ENCODE results near the gene TRIP12. TPM values are rescaled to one million over a fixed set of nuclear protein-coding genes. Genes with fewer than 3 reads are reported as not detected.
A peak's percentile ranks its signal among the peaks of the same experiment; 100 is the strongest.

TRIP12 gene
- total and polyA plus RNA-seq, 2 of the 13 experiments (the other 11 are each of a cell fraction or from before 2014, with no cell fraction given) = 72.1 to 153 TPM

DNA sequence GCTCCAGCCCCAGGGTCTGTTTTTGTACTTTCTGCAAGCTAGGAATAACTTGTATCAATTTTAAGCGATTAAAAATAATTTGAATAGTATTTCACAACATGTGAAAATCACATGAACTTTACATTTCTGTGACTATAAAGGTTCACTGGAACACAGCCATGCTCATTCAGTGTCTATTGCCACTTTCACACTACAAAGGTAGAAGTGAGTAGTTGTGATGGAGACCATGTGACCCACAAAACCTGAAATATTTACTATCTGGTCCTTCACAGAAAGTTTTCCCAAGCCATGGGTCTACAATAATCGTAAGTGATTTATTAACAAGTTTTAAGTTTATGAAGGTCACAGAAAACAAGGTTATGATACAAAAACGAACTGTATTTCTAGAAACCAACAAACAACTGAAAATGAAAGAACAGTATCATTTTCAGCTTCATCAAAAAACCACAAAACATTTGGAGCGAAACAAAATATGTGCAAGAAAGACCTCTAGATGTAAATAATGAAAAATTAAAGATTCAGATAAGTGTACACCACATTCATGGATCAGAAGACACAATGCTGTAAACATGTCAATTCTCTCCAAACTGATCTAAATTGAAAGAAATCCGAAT lies 138.6 kb downstream of the TRIP12 start (continued):
- TF ChIP-seq, protein P1, sequence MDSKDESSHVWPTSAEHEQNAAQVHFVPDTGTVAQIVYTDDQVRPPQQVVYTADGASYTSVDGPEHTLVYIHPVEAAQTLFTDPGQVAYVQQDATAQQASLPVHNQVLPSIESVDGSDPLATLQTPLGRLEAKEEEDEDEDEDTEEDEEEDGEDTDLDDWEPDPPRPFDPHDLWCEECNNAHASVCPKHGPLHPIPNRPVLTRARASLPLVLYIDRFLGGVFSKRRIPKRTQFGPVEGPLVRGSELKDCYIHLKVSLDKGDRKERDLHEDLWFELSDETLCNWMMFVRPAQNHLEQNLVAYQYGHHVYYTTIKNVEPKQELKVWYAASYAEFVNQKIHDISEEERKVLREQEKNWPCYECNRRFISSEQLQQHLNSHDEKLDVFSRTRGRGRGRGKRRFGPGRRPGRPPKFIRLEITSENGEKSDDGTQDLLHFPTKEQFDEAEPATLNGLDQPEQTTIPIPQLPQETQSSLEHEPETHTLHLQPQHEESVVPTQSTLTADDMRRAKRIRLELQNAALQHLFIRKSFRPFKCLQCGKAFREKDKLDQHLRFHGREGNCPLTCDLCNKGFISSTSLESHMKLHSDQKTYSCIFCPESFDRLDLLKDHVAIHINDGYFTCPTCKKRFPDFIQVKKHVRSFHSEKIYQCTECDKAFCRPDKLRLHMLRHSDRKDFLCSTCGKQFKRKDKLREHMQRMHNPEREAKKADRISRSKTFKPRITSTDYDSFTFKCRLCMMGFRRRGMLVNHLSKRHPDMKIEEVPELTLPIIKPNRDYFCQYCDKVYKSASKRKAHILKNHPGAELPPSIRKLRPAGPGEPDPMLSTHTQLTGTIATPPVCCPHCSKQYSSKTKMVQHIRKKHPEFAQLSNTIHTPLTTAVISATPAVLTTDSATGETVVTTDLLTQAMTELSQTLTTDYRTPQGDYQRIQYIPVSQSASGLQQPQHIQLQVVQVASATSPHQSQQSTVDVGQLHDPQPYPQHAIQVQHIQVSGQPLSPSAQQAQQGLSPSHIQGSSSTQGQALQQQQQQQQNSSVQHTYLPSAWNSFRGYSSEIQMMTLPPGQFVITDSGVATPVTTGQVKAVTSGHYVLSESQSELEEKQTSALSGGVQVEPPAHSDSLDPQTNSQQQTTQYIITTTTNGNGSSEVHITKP (CRISPR knock-in tag; IDR thresholded peaks at IDR 0.05; ENCODE audit: low read depth) = no peak
- no peak for TF ChIP-seq U2AF2 (IDR thresholded peaks at IDR 0.05; ENCODE audit: low read depth, low read length)

DNA sequence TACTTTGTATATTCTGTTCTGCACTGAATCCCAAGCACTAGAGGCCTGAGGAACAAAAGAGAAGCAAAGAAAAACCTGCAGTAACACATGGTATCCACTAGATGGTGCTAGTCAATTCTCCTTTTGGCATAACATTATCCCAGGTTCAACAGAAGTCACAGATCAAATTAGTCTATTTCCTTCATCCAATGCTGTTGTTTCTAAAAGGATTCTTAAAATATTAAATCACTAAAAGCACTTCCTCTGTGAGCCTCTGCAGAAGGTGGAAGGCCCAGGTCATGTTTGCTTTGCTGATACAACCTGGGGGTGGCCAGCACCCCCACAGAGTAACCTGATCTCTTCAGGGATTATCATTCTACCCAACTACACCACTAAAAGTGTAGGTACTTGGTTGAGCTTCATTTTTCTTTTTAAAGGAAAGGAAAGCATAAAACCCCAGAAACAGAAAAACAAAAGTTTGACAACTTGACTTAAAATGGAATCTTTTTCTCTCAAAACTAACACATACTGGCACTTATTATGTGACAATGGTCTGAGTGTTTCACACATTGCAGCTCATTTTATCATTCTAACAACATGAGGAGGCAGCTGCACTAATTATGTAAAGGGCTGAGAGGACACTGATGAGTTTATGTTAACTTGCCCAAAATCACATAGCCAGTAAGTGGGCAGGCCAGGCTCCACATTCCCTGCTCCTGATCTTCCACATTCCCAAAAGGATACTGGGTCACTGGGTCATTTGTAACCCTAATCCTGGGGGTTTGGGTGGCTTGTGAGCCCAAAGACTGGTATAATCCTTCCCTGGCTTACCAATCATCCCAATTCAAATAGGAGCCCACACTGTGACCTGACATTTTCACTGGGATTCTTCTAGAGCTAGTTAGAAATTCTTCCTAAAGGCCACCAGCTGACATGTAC lies 140.7 kb downstream of the TRIP12 start:
- Histone ChIP-seq H3K4me3 (replicated peaks in 1 of 3; ENCODE audit: insufficient read depth in 1 of 3, low read depth in 2 of 3, low read length in 3 of 3) (no peak overlapping the region), H3K27me3 (ENCODE audit: control insufficient read depth in 1 of 2, insufficient read depth in 2 of 2, low read length in 2 of 2) (no peaks in the 10 kb centered on the region), H3K9me3 (ENCODE audit: low read length) (no peaks in the 10 kb centered on the region), H3K4me2 (ENCODE audit: low read depth, low read length) (no peak overlapping the region), H3K36me3 (replicated peaks in 1 of 2; ENCODE audit: control insufficient read depth in 1 of 2, insufficient read depth in 2 of 2, low read length in 2 of 2) (peaks cover 20 to 82% of the 10 kb centered on the region in 2 experiments), H3K27ac (ENCODE audit: extremely low read length, insufficient read depth, low read length) (no peak overlapping the region), H2AFZ (ENCODE audit: low read length) (no peak overlapping the region), H4K20me1 (ENCODE audit: insufficient read depth, low read length) (peaks cover 6% of the 10 kb centered on the region; the same call in 1 of the 2 replicates), H3K79me2 (ENCODE audit: insufficient read depth, low read length) (no peaks in the 10 kb centered on the region), H3K4me1 (ENCODE audit: insufficient read depth, low read length) (no peaks in the 10 kb centered on the region), H3K9ac (ENCODE audit: insufficient read depth, low read depth, low read length) (no peak overlapping the region)
- no TSS peak for BruUV-seq (replicated peaks)
- peak; percentile 43 for DNase-seq (ENCODE audit: low spot score)
- ATAC-seq = peak; percentile 91
- ChIA-PET POLR2A (no interaction called here), CTCF (ENCODE audit: low intra/inter-chr PET ratio, low total read pairs) (no interaction called here)
- intact Hi-C loops (cut with micrococcal nuclease; ENCODE audit: unreplicated experiment) = no loop called here
- FAIRE-seq = peak; percentile 92
- in situ Hi-C loops (cut with HindIII; ENCODE audit: extremely low pct_ligation_motif_present, low pct_unique_long_range_greater_than_20kb) = no loop called here
- TF ChIP-seq NR3C1 (CRISPR knock-in tag; IDR thresholded peaks at IDR 0.05) (no peak), ZNF652 (CRISPR knock-in tag; IDR thresholded peaks at IDR 0.05; ENCODE audit: borderline replicate concordance, low read depth) (no peak), NCOA1 (CRISPR knock-in tag; IDR thresholded peaks at IDR 0.05) (no peak), ZNF296 (CRISPR knock-in tag; conservative IDR thresholded peaks at IDR 0.05) (no peak), U2AF1 (optimal IDR thresholded peaks at IDR 0.05; ENCODE audit: low read depth, low read length) (no peak), TSC22D2 (CRISPR knock-in tag; IDR thresholded peaks at IDR 0.05; ENCODE audit: borderline replicate concordance) (no peak), GATAD2A (CRISPR knock-in tag; IDR thresholded peaks at IDR 0.05) (0 out of 2 replicates have a peak, but pooled peaks have one; percentile 28), ZNF343 (CRISPR knock-in tag; IDR thresholded peaks at IDR 0.05) (no peak)
- TF ChIP-seq, protein P2, sequence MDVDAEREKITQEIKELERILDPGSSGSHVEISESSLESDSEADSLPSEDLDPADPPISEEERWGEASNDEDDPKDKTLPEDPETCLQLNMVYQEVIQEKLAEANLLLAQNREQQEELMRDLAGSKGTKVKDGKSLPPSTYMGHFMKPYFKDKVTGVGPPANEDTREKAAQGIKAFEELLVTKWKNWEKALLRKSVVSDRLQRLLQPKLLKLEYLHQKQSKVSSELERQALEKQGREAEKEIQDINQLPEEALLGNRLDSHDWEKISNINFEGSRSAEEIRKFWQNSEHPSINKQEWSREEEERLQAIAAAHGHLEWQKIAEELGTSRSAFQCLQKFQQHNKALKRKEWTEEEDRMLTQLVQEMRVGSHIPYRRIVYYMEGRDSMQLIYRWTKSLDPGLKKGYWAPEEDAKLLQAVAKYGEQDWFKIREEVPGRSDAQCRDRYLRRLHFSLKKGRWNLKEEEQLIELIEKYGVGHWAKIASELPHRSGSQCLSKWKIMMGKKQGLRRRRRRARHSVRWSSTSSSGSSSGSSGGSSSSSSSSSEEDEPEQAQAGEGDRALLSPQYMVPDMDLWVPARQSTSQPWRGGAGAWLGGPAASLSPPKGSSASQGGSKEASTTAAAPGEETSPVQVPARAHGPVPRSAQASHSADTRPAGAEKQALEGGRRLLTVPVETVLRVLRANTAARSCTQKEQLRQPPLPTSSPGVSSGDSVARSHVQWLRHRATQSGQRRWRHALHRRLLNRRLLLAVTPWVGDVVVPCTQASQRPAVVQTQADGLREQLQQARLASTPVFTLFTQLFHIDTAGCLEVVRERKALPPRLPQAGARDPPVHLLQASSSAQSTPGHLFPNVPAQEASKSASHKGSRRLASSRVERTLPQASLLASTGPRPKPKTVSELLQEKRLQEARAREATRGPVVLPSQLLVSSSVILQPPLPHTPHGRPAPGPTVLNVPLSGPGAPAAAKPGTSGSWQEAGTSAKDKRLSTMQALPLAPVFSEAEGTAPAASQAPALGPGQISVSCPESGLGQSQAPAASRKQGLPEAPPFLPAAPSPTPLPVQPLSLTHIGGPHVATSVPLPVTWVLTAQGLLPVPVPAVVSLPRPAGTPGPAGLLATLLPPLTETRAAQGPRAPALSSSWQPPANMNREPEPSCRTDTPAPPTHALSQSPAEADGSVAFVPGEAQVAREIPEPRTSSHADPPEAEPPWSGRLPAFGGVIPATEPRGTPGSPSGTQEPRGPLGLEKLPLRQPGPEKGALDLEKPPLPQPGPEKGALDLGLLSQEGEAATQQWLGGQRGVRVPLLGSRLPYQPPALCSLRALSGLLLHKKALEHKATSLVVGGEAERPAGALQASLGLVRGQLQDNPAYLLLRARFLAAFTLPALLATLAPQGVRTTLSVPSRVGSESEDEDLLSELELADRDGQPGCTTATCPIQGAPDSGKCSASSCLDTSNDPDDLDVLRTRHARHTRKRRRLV (CRISPR knock-in tag; IDR thresholded peaks at IDR 0.05) = no peak
- TF ChIP-seq, protein P3, sequence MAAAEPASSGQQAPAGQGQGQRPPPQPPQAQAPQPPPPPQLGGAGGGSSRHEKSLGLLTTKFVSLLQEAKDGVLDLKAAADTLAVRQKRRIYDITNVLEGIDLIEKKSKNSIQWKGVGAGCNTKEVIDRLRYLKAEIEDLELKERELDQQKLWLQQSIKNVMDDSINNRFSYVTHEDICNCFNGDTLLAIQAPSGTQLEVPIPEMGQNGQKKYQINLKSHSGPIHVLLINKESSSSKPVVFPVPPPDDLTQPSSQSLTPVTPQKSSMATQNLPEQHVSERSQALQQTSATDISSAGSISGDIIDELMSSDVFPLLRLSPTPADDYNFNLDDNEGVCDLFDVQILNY (CRISPR knock-in tag; conservative IDR thresholded peaks at IDR 0.05) = no peak
